Measurements from ENCODE around the gene NSUN6. TPM values are rescaled to one million over a fixed set of nuclear protein-coding genes. Genes with fewer than 3 reads are reported as not detected.
"Not testable (repeated sequence)": the region's sequence is repeated elsewhere in the genome, so short reads cannot be mapped to it uniquely, and the experiment has no call there.

NSUN6 gene
- total RNA-seq, 4 donors from 2014 or later, result 18.6 to 104 (median 22.5) TPM

GRCh38 chr10:18594574-18595156 lies 56.7 kb downstream of the NSUN6 start:
- Histone ChIP-seq H3K27me3 (no peaks in the 10 kb centered on the region), H3K27ac (no peak overlapping the region), H3K36me3 (no peaks in the 10 kb centered on the region), H3K9me3 (no peaks in the 10 kb centered on the region), H3K4me3 (replicated peaks in 1 of 3) (no peak overlapping the region), H3K4me1 (no peaks in the 10 kb centered on the region)
- TF ChIP-seq, protein P1, sequence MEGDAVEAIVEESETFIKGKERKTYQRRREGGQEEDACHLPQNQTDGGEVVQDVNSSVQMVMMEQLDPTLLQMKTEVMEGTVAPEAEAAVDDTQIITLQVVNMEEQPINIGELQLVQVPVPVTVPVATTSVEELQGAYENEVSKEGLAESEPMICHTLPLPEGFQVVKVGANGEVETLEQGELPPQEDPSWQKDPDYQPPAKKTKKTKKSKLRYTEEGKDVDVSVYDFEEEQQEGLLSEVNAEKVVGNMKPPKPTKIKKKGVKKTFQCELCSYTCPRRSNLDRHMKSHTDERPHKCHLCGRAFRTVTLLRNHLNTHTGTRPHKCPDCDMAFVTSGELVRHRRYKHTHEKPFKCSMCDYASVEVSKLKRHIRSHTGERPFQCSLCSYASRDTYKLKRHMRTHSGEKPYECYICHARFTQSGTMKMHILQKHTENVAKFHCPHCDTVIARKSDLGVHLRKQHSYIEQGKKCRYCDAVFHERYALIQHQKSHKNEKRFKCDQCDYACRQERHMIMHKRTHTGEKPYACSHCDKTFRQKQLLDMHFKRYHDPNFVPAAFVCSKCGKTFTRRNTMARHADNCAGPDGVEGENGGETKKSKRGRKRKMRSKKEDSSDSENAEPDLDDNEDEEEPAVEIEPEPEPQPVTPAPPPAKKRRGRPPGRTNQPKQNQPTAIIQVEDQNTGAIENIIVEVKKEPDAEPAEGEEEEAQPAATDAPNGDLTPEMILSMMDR (IDR thresholded peaks at IDR 0.05), result no peak
- TF ChIP-seq POLR2A (IDR thresholded peaks at IDR 0.05), result no peak
- DNase-seq, result no peak
- intact Hi-C loops (cut with DNase I), result no loop called here
- WGBS, 2 donors, result 97% methylated on average over 6 of the region's 6 CpGs

- DNase-seq; intact Hi-C loops (cut with DNase I); H3K4me3 ChIP-seq (replicated peaks in 1 of 3); H3K27me3 ChIP-seq; H3K27ac ChIP-seq; H3K9me3 ChIP-seq; H3K4me1 ChIP-seq; H3K36me3 ChIP-seq: not testable (repeated sequence)
- WGBS, 2 donors, result 97% methylated on average over 1 of the region's 1 CpG
Measured at GRCh38 chr10:18591141-18591540, 60.2 kb downstream of the NSUN6 start.

- H3K36me3 ChIP-seq; H3K4me3 ChIP-seq (replicated peaks in 1 of 3); DNase-seq; H3K4me1 ChIP-seq; H3K27me3 ChIP-seq; intact Hi-C loops (cut with DNase I); H3K27ac ChIP-seq; H3K9me3 ChIP-seq: not testable (repeated sequence)
- 96 to 99% methylated on average over 10 of the region's 10 CpGs for WGBS, 2 donors
Measured at GRCh38 chr10:18586637-18587036, 64.8 kb downstream of the NSUN6 start.

GRCh38 chr10:18583575-18584270 lies 67.7 kb downstream of the NSUN6 start:
- Histone ChIP-seq H3K4me3 (replicated peaks in 1 of 3) (no peak overlapping the region), H3K27ac (no peak overlapping the region), H3K4me1 (peaks cover 0 to 5% of the 10 kb centered on the region in 2 donors), H3K27me3 (no peaks in the 10 kb centered on the region), H3K36me3 (peaks cover 0 to 8% of the 10 kb centered on the region in 2 donors), H3K9me3 (no peaks in the 10 kb centered on the region)
- 91 to 93% methylated on average over 5 of the region's 5 CpGs for WGBS, 2 donors
- no peak for TF ChIP-seq POLR2A (IDR thresholded peaks at IDR 0.05)
- TF ChIP-seq, protein P1 (IDR thresholded peaks at IDR 0.05), result peak in 1 of 6 experiments; percentile 12
- intact Hi-C loops (cut with DNase I), result no loop called here
- DNase-seq, result no peak

DNA sequence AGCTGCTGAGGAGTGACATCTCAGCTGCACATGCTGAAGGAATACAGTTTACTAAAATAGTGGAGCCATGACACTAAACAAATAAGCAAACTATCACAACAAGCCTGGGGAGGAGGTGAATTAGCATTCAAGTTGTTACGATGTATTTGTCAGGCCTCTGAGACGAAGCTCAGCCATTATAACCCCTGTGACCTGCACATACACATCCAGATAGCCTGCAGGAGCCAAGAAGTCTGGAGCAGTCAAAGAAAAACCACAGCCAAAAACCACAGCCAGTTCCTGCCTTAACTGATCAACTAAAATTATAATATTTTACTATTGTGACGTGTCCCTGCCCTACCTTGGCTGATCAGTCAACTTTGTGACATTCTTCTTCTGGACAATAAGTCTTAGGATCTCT lies 68.6 kb downstream of the NSUN6 start:
- Histone ChIP-seq H3K9me3 (no peaks in the 10 kb centered on the region), H3K36me3 (peaks cover 0 to 8% of the 10 kb centered on the region in 2 donors), H3K27ac (no peak overlapping the region), H3K27me3 (no peaks in the 10 kb centered on the region), H3K4me1 (no peaks in the 10 kb centered on the region), H3K4me3 (replicated peaks in 1 of 3) (no peak overlapping the region)
- 86% methylated on average over 3 of the region's 3 CpGs for WGBS, 2 donors
- TF ChIP-seq, protein P1 (IDR thresholded peaks at IDR 0.05), result no peak
- TF ChIP-seq POLR2A (IDR thresholded peaks at IDR 0.05), result no peak
- DNase-seq, result no peak
- intact Hi-C loops (cut with DNase I), result no loop called here

Measured in thyroid gland (tissue), 4 donors.